HG03442 (cell line): Measurements from ENCODE around the gene MAP7.
"Not testable (repeated sequence)": the region's sequence is repeated elsewhere in the genome, so short reads cannot be mapped to it uniquely, and the experiment has no call there.

ENCODE experiments used
- ATAC-seq: cut with Tn5 transposase; IDR thresholded peaks from one replicate; pipeline ENCODE4 v1.9.1; 2021; ENCODE audit warnings: mild to moderate bottlenecking, moderate library complexity; ENCODE audit not compliant: unreplicated experiment

The MAP7 gene

DNA sequence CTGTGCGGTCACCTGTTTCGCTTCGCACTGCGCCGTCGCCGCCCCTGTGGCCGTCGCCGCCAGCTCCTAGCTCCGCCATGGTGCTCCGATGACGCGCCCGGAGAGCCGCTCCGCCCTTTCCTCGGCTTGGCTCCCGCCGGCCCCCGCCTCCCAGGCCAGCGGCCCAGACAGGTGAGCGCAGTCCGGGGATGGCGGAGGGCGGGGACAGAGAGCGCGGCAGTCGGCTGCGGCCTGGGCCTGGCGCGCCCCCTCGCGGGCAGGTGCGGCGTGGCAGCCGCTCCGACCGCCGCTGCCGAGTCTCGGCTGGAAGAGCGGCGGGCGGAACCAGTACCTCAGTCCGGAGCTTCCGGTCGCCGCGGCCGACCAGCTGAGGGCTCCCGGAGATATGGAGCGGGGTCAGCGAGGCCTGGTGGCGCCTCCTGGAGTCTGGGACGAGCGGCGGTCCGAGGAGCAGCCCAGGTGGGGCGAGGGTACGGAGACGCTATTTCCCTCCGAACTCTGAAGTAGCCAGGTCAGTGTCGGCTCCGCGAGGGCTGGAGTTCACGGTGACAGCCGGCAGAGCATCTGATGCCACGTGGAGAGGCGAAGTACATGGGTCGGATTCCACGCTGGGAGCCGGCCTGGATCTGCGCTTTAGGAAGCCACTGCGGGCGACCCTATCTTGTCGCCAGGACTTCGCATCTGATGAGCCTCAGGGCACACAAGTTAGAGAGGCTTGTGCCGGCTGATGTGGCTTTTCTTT is at the start of gene MAP7:
Gene MAP7, minus strand, starts transcription at position 93 of the 742 bp plus-strand sequence. Its CDS starts 14 bp downstream, at position 79.
- peak; percentile 75 for ATAC-seq

DNA sequence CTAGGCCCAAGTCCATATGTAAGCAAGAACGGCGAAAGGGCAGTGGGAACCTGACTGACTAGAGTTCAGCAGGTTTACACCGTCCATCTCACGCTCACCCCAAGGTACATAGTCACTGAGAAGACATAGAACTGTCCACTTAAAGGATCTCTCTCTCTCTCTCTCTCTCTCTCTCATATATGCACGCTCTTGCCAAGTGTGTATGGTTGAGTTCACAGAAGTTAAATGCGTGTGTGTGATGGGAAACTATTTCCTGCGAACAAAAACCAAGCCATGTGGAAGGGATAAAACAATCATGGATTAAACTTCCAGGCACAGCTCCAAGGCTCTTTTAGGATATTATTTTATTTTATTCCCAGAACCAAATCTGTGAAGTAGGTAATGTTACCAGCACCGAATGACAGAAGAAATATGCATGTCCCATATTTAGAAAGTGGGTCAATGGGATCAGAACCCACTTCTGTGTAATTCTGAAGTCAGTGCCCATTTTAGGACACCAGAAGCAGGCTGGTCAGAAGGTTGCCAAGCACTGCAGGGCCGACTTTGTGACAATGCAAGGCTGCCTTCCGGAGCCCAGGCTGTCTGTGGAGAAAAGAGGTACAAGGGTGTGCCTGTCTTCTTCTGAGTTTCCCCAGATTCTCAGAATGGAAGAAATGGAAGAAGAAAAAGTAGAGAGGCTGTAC is 49.2 kb upstream of the MAP7 start:
- ATAC-seq, result no peak

DNA sequence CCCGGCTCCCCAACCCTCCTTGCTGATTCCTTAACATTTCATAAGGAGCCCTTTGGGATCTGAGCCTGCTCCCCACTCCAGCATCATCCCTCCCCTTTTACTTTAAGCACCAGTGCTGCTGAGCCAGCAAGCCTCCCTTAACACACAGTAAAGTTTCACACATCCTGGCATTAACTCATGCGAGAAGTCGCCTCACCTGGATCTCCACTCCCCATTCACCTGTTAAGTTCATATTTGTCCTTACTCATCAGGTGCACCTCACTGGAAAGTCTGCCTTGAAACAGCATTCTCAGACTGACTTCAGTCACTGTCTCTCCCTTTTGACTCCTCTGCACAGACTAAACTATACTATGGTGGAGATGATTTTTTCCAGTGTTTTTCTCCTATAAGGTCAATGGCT is 47.8 kb upstream of the MAP7 start:
- no peak for ATAC-seq

DNA sequence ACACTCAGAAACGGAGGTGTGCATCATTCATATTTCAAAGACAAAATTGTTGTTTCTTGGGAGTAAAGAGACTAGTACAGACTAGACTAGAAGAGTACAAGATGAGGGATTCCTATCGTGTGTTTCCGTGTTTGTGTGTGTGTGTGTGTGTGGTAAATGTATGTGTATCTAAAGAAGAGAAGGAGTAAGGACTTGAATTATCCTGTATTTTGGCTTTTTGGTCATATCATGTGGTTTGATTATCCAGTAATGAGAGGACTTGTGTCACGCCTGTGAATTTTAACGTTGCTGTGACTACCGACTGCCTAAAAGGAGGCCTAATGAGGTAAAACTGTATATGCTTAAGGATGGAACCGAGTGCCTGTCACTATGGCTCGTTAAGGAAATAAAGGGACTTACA is 44.4 kb upstream of the MAP7 start:
- no peak for ATAC-seq

DNA sequence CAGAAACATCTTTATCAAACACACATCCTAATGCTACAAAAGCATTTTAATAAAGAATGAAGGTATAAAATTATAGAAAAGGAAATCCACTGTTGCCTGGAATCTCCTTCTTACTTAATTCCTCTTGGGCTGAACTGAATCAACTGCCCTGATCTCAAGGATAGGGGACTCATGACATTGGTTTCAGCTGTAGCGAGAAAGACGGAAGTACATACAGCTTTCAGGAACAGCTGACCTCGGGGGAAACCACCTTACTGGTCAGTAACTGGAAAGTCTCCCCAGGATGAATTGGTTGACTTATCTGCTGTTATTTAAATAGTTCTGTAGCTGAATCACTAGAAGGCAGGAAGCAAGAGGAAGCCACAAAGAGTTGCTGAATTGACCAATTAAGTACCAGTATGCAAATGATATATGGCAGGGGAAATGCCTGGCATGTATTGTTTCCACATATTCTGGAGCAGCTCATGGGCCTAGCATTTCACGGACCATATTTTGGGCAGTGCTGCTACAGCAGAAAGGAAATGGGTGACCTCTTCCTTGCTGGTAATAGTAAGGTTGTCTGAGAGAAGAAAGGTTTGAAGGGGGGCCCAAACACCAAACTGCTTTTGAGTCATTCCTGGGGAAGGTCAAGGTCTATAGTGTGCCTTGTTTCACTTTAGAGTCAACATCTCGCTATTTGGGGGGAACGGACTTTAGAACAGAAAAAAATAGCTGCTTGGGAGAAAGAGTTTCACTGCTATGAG is 43.7 kb upstream of the MAP7 start:
- peak; percentile 98 for ATAC-seq

DNA sequence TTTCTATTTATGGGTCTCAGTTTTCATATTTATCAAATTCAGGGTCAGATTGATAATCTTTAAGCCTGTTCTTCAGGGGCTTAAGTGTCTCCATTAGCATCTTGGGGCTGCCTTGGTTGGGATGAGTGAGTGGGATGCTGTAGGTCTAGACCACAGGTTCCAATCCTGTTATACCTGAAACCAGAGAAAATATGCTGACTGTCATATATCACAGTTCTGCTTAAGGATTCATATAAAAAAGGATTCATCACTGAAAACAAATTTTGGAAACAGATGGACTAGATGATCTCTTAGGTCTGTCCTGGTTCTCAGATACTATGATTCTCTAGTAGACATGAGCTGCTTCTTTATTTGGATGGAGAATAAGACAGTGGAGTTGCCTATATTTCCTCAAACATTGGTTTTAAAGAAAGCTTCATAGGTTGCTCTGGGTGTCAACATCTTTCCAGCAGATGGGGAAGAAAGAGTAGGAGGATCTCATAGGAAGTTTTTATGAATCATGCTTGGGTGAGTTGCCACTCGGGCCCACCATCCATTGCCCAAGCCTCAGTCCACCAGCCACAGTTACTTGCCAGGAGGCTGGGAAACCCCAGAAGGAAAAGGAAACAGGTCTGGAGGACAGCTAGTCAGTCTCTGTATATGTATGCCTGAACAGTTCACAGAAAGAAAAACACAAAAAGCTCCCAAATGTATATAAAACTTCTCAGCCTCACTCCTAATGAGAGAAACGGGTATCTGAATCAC is 42.9 kb upstream of the MAP7 start:
- no peak for ATAC-seq

DNA sequence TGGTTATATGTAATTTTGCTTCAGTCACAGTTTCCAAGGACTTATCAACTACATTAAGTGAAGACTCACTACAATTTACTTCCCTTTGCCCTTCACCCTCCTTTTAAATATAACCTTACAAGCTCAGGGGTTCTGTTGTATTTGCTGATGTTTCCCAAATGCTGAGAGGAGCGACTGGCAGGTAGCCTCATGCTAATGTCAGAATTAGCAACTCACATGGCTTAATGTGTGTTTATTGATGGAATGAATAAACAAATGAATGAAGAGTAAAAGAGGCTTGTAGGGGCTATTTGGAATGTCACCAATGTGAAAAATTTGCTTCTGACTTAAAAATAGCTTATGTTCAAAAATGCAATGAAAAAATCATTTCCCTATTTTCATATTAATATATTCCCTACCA is 41.4 kb upstream of the MAP7 start:
- ATAC-seq, result no peak

DNA sequence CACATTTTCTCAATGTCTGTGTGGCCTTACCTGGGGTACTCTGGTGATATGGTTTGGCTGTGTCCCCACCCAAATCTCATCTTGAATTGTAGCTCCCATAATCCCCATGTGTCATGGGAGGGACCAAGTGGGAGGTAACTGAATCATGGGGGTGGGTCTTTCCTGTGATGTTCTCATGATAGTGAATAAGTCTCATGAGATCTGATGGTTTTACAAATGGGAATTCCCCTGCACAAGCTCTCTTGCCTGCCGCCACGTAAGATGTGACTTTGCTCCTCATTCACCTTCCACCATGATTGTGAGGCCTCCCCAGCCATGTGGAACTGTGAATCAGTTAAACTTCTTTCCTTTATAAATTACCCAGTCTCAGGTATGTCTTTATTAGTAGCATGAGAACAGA is 40.6 kb upstream of the MAP7 start:
- not testable (repeated sequence) for ATAC-seq

DNA sequence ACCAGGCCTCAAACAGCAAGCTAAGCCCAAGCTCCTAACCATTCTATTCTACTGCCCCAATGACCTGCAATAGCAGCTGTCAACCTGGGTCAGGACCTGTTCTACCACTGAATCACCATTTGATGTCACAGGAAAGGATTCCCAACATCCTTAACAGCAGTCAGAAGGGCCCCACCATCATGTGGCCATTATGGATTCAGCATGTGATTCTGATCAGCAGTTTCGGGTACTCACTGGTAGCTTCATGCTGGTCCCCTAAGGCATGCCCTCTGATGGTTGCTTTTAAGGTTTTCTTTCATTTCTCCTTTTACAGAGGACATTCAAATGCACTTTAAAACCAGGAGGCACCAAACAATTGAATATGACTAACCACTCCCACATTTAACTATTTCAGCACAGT is 37.3 kb upstream of the MAP7 start:
- no peak for ATAC-seq

DNA sequence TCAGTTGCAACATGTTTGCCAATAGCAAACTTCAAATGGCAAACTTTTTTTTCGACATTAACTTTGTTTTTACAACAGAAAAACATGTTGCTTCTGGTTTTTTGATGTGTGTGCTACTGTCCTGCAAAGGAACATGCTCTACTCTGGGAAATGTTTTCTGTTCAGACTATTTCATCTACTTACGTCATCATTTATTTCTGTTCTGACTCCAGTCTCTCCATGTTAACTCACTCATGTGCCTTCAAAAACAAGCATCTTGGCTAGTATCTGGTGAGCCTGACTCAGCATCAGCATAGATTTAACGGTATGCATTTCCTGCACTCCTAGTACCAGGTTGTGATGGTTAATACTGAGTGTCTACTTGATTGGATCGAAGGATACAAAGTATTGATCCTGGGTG is 36.1 kb upstream of the MAP7 start:
- no peak for ATAC-seq

DNA sequence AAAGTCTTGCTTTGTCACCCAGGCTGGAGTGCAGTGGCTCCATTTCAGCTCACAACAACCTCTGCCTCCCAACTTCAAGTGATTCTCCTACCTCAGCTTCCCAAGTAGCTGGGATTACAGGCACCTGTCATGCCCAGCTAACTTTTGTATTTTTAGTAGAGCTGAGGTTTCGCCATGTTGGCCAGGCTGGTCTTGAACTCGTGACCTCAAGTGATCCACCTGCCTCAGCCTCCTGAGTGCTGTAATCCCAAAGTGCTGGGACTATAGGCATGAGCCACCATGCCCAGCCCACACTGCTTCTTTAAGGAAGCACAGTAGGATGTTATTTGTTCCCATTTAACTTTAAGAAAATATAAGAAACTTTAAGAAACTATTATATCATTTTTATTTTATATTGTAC is 35.3 kb upstream of the MAP7 start:
- ATAC-seq, result not testable (repeated sequence)

DNA sequence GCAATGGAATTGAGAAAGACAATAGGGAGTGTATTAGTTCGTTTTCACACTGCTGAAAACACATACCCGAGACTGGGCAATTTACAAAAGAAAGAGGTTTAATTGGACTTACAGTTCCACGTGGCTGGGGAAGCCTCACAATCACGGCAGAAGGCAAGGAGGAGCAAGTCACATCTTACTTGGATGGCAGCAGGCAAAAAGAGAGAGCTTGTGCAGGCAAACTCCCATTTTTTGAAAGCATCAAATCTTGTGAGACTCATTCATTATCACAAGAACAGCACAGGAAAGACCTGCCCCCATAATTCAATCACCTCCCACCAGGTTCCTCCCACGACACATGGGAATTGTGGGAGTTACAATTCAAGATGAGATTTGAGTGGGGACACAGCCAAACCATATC is 34.1 kb upstream of the MAP7 start:
- not testable (repeated sequence) for ATAC-seq

DNA sequence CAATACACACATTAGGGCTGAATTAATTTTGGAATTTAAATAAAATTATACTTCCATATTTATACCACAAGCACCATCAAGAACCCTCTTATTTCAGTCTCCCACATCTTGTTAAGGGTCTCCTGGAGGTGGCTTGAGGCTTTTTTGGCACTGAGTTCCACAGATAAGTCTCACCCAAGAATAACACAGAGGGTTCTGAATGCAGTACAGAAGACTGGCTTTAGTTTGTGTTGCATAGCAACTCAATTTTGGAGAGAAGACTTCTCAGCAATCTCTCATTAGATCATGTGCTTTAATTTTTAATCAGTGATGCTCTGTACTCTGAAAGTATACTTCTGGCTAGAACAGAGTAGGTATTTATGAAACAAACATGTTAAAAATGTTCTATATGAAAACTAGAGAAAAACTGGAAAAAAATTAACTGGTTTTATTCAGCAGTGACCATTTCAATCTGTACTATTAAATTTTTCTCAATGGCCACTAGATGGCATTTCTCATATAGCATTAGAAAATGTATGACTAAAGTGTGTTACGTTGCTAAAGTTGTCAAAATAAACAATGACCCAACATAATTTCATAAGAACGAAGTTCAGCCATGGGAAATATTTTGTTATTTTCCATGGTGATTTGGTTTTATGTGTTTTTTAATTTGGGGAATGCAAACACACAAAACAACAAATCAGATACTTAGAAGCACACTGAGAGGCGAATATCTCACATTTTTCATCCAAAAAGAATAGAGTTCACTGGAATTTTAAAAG is 32.7 kb upstream of the MAP7 start:
- ATAC-seq, result no peak

DNA sequence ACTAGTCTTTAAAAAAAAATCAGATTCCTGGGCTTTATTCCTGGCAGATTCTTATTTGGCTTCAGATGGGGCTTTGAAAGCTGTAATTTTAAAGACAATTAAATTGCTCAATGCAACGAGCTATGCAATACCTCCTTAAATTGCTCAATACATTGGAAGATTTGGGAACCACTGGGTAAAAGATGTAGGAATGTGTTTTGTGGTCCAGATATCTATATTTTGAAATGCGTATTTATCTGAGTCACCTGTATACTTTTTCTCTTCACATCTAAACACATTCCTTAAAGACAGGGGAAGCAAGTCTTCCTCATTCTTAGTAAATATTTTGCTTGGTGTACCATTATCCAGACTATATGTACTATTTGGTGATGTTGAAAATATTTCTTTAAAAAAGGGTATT is 29.6 kb upstream of the MAP7 start:
- ATAC-seq, result no peak

DNA sequence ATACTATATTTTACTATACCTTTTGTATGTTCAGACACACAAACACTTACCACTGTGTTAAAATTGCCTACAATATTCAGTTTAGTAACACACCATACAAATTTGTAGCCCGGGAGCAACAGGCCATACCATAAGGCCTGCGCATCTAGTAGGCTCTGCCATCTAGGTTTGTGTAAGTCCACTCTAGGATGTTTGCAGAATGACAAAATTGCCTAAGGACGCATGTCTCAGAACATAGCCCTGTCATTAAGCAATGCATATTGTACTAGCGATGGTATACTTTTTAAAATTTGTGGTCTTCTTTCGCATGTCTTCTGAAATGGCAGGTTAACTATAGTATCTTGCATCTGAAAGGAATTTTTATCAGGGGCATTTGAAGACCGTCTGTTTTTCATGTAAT is 26.6 kb upstream of the MAP7 start:
- ATAC-seq, result no peak

DNA sequence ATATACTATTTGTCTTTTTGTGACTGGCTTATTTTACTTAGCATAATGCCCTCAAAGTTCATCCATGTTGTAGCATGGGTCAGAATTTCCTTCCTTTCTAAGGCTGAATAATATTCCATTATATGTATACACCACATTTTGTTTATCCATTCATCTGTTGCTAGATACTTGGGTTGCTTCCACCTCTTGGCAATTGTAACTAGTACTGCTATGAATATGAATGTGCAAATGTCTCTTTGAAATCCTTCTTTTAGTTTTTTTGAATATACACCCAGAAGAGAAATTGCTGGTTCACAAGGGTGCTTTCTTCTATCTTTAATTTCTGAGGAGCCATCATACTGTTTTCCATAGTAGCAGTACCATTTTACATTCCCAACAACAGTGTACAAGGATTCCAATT is 21.3 kb upstream of the MAP7 start:
- no peak for ATAC-seq

DNA sequence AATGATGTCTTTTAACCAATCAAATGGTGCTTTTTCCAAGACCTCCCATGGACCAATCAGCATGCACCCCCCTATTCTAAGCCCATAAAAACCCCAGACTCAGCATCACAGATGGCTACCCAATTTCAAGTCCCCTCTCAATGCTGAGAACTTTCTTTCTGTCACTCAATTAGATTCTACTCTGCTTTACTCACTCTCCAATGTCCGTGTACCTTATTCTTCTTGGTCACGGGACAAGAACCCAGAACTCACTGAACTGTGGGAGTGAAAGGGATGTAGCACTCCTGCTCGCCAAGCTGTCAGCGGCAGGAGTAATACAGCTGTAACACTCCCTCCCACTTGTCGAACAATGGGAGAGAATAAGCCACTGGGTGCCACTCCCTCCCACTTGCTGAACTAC is 20.8 kb upstream of the MAP7 start:
- no peak for ATAC-seq

DNA sequence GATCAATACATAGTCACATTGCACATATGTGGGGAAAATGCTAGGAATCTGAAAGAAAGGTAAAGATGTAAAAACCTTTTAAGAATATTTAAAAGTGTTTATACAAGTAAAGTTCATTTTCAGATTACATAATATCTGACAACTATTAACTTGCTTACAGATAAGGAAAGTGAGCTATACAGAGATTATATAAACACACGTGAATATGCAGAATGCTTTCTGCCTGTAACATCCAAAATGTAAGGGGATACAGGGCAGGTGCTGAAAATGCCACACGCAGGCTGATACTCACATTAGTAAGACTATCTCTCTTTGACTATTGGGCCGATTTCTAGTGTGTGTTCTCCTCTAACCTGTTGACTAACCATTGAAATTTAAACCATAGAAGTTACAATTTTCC is 17.9 kb upstream of the MAP7 start:
- ATAC-seq, result no peak

DNA sequence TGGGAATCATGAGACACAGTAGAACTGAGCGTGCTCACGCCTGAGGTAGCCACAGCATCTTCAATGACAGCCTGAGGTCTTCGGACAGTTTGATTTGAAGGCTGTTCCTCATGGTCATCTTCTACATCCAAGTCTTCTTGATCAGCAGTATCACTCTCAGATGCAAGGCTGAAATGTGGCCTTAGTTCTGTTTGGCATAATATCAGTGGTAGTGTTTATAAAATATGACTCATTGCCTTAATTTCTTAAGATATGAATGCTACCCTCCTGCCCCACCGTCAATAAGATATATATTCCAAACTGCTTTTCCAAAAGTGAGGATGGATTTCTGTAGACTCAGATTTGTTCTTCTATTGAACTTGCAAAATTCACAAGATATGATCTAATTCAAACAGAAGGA is 17.5 kb upstream of the MAP7 start:
- ATAC-seq, result no peak

DNA sequence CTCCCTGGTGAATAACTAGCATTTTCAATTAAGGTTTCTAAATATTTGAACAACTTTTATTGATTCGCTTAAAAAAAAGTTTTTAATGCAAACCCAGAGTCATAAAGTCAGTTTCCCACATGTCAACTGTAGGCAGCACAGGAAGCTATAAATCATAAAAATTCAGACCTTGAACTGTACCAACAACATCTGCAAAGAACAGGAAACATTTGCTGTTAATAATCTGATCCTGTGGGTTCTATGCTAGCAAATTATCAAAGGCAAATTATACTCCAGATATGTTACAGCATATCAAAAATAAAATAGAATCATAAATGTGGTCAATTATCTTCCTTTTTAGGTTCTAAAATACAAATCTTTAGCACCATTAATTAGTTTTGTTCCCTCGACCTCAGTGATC is 16.6 kb upstream of the MAP7 start:
- ATAC-seq, result no peak
